ENCODE measurements around the gene PCDH8.

PCDH8 gene

DNA sequence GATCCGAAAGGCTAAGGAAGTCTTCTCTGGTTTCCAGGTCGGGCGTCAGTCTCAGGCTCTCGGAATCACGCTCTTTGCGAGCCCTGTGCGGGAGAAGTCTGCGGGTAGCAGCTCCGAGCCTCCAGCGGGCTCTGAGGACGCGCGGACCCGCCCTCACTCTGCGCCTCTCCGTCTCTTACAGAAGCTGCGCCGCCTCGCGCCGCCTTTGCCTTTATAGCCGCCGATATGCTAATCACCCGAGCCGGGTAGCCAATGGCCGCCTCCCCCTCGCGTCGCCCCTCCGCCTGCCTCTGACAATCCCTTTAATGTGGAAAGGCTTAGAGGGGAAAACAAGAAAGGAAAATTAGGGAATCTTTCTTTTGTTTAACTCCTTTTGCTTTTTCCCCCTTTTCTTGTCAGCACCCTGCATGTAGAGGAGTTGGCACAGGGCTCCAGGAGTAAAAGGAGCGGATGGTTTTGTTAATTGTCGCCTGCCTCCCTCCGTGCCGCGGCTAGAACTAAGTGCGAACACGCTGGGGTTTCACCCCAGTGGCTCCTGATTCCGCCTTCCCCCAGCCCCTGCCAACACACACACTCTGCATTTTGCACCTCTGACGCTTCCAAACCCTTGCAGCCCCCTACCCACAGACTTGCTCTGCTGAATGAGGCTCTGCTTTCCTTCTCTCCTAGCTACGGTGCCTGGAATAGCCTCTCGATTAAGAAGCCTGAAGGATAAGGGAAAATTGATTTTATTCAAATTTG is at the start of gene PCDH8:
PCDH8 (minus strand) TSS at position 186 of the 741 bp plus-strand sequence. CDS start 204 bp downstream, outside the sequence.
- DNase-seq: peak; percentile 43

DNA sequence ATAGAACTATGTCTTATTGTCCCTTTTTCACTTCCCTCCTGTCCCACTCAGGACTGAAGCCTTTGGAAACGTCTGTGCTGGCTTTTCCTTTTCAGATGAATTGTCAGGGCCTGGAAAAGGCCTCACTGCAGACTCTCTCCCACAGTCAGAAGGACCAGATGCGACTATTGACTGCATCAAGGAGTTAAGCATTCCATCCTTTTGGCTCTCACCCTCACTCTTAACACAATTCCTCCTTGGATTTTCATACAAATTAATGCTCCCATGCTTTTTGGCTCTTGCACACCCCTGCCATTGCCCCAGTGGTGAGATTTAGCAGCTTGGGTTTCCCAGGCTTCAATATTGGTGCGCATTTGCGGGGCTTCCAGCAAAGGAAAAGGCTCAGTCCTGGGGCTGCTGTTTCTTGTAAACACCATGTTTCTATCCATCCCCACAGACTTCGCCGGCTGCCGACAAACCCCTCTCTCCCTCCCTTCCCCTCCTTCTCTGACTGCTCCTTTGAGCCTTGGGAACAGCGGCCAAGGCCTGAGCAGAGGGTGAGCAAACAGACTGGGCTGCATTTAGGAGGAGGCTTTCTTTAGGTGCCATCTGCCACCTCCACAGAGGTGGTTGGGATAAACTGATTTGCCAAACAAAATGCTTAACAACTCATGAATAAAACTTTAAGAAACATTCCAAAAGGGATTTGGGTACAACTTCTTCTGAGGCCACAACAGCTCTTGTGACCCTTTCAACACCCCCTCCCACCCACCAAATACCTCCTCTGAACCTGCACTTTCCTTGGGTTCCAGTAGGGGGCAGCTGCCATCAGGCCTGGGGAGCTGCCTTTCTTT is 48.6 kb upstream of the PCDH8 start:
- peak; percentile 8 for DNase-seq

- DNase-seq: no peak
These were observed 46.0 kb upstream of the PCDH8 start for GRCh38 chr13:52894413-52894812.

DNA sequence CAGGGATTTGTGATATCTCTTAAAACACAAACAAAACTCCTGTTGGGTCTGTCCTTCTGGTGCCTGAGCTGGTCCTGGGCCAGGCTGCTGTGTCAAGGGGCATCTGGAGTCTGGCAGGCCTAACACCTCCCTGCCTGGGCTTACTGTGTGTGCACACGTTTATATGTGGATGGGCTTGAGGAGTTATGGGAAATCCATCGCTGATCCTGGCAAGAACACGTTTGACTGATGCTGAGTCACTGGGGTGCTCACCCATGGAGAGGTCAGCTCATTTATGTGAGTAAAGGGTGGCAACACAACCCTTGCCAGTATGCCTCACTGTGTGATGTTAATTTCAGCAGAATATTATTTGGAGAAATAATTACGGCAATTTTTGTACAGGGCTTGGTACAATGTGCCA is 44.5 kb upstream of the PCDH8 start:
- no peak for DNase-seq

DNA sequence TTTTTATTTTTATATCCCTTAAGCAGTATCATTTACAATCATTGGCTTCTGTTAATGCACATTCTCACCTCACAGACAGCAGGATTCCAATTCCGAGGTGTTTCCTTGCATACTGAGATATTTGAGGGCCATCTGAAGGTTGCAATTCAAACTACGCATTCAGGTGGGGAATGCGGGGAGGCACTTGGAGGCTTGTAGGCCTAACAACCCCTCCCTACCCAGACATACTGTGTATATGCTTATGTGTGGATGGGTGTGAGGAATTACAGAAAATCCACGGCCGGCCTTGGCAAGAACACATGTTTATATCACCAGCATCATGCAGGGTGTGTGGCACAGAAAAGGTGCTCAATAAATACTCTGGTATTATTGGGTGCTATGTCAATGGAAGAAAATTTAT is 43.3 kb upstream of the PCDH8 start:
- DNase-seq: no peak

DNA sequence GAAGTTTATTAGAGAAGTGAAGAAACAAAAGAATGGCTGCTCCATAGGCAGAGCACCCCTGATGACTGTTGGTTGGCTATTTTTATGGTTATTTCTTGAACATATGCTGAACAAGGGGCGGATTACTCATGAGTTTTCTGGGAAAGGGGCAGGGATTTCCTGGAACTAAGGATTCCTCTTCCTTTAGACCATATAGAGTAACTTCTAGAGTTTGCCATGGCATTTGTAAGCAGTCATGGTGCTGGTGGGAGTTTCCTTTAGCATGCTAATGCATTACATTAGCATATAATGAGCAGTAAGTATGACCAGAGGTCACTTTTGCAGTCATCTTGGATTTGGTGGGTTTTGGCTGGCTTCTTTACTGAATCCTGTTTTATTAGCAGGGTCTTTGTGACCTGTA is 38.7 kb upstream of the PCDH8 start:
- DNase-seq: no peak

- no peak for DNase-seq
These were observed 36.7 kb upstream of the PCDH8 start for GRCh38 chr13:52885141-52885540.

DNA sequence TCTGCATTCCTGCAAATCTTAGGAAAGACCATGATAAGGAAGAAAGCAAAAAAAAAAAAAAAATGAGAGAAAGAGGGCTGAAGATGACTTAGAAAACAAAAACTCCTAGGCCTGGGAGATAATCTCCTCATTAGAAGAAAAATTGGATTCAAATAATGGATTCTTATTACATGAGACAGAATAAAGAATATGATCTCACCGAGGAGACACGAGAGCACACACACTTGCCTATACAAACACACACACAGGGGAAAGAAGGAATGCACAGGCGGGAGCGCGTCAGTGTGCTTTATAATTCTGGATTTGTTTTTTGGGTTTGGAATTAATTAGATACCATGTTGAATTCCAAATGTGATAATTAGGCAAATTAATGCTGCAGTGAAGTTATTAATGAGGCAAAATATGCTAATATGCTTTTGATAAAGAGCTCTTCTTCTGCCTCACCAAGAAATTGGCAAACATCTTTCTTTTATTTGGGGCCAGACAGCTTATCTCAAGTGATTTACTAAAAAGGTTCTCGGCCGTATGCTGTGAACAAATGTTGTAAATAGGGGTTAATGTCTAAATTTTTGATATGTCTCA is 36.1 kb upstream of the PCDH8 start:
- no peak for DNase-seq

DNA sequence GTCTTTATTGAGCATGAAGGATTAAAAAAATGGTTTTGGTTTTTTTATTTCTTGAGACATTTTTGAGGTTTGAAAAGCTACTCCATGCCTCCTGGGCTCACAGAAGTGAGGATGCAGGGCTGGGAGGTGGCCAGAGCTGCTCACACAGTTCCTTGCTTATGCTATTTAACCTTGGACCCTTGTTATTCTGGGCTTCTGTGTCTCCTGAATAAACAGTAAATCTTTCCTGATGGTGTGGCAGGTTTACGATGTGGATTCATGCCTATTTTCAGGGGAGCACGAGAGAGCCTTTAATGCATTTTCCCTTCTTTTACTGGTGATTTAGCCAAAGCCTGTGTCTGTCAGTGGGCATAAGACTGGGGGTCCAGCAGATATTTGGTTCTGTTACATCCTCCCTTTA is 34.3 kb upstream of the PCDH8 start:
- no peak for DNase-seq

DNA sequence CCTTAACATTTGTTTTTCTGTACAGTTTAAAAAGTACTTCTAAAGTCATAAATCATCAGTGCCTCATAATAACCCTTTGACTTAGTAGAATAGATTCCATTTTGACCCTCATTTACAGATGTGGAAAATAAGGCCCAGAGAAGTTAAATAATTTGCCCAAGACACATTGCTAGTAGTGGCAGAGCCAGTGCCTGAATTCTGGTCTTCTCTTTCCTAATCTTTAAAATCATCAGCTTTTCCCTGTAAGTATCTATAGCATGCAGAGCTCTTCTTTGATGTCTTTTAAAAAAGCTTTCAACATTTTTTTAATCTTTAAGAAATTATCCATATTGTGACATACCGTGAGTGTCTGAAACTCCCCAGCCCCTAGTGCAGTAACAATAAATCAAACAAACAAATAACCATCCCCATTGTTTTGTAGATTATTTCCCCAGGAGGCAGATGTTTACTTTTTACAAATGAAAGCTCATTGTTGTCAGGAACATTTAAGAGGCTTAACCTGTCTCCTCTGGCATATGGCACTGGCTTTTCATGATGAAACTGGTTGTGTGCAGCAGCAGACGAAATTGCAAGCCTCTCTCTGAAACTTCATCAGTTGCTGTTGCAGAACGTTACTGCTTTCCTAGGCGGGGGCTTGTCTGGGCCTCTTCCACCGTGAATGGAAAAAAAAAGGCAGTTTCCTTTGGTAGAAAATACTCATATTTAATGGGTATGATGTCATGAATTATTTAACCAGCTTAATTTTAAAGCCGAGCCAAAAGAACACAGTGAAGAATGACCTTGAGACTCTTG is 31.7 kb upstream of the PCDH8 start:
- no peak for DNase-seq

DNA sequence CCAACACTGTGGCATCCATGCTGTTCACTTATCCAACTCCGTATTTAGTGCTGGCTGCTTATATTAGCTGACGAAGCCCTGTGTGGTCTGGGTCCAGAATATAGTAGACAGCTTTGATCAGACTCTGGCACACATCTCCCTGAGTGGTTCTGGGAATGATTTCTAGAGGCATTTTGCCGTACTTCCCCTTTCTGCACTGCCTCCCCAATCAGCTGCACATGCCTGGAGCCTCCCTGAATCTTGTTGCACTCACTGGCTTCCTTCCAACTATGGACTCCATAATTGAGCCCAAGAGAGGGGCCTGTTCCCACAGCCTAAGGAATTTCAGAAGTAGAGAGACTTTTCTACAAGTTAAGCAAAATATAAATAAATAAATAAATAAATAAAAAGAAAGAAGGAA is 30.4 kb upstream of the PCDH8 start:
- DNase-seq: no peak

DNA sequence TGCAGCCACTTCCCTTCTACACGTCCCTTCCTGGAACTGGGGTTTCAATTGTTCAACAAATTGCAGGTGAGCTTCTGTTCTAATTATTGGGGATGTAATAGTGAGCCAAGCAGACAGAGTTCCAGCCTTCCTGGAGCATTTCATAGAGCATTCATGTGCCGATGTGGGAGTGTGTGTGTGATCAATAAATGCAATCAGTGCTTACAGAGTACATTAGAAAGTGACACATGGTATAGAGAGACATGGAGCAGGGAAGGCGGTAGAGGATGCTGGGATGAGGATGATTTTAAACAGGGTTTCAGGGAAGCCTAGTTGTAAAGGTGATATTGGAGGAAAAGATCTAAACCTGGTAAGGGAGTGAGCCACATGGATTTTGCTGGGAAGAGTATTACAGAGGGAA is 21.7 kb upstream of the PCDH8 start:
- DNase-seq: no peak

GRCh38 chr13:52869621-52870020 is 21.2 kb upstream of the PCDH8 start:
- no peak for DNase-seq

GRCh38 chr13:52869050-52869449 is 20.6 kb upstream of the PCDH8 start:
- no peak for DNase-seq

GRCh38 chr13:52868190-52868589 is 19.8 kb upstream of the PCDH8 start:
- DNase-seq: no peak

DNA sequence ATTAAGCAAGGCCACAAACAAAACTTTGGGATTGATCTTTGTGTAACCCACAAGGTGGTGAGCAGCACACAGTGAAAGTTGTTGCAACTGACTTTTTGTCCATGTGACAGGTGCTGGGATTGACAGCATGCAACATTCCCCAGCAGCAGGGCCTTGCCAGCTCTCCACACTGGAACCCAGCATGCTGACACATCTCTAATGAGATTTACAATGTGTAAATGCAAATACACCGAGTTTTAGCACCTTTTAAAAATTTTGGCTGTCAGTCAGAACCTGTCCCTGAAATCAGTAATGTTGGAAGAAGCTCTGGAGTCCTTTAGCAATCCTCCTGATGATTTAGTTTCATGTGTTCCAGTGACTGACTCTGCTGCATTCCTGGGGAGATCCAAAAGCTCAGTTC is 16.5 kb upstream of the PCDH8 start:
- no peak for DNase-seq

GRCh38 chr13:52862358-52863206 is 14.1 kb upstream of the PCDH8 start:
- peak; percentile 36 for DNase-seq

DNA sequence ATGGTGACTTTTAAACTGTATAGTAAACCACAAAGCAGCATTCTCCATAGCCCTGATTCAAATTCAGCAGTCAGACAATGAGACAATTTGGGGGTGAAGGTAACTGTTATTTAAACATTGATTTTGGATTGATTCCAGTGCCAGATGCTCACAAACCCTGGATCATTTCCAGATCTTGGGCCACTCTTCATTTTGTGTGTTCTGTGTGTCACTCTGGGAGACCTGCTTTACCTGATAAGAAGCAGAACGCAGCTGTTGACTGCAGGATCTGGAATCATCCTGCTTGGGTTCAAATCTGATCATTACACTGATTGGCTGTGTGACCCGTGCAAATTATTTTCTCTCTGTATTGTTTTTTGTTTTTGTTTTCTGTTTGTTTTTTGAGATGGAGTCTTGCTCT is 4.0 kb upstream of the PCDH8 start:
- no peak for DNase-seq

DNA sequence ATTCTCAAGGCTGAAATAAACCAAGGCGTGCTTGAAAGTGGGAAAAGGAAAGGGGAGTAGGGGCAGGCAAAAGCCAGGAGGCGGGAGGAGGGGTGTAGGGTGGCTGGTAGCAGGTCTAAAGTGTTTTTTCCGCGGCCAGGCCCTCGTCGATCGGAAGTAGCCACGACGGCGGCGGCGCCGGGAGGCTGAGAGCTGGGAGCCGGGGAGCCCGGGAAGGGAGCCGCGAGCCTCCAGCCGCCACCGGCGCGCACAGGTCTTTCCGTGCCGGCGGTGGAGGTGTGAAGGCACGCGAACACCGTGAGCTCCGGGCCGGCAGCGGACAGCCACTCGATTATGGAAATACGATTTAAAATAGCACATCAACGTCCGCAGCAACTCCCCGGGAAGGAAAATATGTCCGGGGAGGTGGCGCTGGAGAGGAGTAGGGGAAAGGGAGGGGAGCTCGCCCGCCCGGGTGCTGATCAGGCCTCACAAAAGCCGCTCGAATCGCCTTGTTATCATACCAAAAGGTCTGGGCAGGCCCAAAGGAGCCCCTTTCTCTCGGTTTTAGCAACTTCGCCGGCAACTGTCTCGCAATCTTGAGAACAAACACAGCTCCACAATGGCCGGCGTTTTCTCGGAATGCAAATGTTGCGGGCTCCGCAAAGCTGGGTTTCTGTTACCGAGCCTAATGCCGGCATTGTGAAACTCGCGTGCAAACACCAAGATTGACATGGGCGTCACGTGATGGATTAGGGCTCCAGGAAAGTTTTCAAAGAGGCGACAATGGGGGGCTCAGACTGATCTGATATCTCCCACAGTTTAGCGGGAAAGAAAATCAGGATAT is 2.9 kb upstream of the PCDH8 start:
- DNase-seq: peak; percentile 25

DNA sequence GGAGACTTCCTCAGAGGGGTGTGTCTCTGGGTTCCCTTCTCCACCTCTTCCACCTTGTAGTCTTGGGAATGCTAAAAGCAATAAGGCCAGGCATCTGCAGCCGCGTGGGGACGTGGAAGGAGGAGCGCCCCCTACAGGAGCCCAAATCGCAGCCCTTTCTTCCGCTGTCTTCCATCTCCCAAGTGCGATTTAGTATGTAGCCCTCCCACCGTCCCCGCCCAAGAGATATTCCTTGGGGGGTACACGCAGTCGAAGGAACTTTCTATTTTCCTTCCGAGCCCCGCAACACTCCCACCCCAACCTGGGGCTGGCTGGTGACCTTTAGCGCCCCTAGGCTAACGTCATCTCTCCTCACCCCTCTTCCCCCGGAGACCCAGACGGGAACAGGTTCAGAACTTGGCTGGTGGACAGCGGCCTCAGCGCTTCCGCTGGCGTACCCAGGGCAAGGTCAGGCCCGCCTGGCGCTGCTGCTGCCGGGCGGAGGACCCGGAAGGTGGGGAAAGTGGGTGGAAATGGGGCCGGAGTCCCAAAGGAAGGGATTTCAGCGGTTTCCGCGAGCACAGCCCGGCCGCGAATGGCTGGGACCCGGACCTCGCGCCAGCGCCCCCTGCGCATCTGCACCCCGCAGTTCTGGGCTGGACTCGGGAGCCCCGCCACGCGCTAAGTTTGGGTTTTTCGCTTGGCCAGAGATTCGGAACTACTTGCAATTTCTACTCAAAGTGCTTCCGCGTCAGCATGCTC is 2.1 kb upstream of the PCDH8 start:
- DNase-seq: peak; percentile 68

- no peak for DNase-seq
These were observed 1.6 kb upstream of the PCDH8 start for GRCh38 chr13:52850072-52850395.
